ENCODE measurements around the gene ZNF385B.

Gene ZNF385B

DNA sequence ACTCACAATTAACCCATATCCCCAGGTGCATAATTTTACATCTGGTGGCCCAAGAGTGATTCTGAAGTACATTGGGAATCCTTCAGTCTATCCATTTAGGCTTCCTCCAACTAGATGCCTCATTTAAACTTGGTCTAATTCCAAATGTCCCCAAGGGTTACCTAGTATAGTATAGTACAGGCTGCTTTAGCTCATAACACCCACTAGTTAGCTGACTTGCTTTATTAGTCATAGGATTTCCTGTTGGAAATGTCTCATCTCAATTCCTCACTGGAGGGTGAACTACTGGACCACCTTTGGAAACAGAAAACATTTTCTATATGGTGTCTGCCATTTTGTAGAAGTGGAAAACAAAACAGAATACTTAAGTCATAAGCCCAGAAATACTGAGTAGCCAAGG, 394.3 kb downstream of the ZNF385B start:
- TF ChIP-seq FOXM1 (IDR thresholded peaks at IDR 0.05; ENCODE audit: borderline replicate concordance, low read depth) (no peak), EP300 (IDR thresholded peaks at IDR 0.05; ENCODE audit: borderline replicate concordance) (no peak), TEAD4 (IDR thresholded peaks at IDR 0.05) (no peak), YY1 (IDR thresholded peaks at IDR 0.05; ENCODE audit: low read depth) (no peak), TCF12 (IDR thresholded peaks at IDR 0.05; ENCODE audit: low read depth) (no peak), EGR1 (IDR thresholded peaks at IDR 0.05) (no peak), NFIC (IDR thresholded peaks at IDR 0.05) (no peak), CEBPB (IDR thresholded peaks at IDR 0.05) (no peak), ZBTB7A (IDR thresholded peaks at IDR 0.05; ENCODE audit: low read depth) (no peak), TAF1 (IDR thresholded peaks at IDR 0.05; ENCODE audit: low read depth) (no peak), RAD21 (IDR thresholded peaks at IDR 0.05; ENCODE audit: low read depth) (no peak), CREB1 (IDR thresholded peaks at IDR 0.05; ENCODE audit: low read depth) (no peak)
- TF ChIP-seq, protein P1, sequence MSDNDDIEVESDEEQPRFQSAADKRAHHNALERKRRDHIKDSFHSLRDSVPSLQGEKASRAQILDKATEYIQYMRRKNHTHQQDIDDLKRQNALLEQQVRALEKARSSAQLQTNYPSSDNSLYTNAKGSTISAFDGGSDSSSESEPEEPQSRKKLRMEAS (IDR thresholded peaks at IDR 0.05), result no peak
- TF ChIP-seq, protein P2, sequence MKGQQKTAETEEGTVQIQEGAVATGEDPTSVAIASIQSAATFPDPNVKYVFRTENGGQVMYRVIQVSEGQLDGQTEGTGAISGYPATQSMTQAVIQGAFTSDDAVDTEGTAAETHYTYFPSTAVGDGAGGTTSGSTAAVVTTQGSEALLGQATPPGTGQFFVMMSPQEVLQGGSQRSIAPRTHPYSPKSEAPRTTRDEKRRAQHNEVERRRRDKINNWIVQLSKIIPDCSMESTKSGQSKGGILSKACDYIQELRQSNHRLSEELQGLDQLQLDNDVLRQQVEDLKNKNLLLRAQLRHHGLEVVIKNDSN (IDR thresholded peaks at IDR 0.05), result no peak
- TF ChIP-seq, protein P3, sequence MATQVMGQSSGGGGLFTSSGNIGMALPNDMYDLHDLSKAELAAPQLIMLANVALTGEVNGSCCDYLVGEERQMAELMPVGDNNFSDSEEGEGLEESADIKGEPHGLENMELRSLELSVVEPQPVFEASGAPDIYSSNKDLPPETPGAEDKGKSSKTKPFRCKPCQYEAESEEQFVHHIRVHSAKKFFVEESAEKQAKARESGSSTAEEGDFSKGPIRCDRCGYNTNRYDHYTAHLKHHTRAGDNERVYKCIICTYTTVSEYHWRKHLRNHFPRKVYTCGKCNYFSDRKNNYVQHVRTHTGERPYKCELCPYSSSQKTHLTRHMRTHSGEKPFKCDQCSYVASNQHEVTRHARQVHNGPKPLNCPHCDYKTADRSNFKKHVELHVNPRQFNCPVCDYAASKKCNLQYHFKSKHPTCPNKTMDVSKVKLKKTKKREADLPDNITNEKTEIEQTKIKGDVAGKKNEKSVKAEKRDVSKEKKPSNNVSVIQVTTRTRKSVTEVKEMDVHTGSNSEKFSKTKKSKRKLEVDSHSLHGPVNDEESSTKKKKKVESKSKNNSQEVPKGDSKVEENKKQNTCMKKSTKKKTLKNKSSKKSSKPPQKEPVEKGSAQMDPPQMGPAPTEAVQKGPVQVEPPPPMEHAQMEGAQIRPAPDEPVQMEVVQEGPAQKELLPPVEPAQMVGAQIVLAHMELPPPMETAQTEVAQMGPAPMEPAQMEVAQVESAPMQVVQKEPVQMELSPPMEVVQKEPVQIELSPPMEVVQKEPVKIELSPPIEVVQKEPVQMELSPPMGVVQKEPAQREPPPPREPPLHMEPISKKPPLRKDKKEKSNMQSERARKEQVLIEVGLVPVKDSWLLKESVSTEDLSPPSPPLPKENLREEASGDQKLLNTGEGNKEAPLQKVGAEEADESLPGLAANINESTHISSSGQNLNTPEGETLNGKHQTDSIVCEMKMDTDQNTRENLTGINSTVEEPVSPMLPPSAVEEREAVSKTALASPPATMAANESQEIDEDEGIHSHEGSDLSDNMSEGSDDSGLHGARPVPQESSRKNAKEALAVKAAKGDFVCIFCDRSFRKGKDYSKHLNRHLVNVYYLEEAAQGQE (IDR thresholded peaks at IDR 0.05; ENCODE audit: low read depth), result no peak

DNA sequence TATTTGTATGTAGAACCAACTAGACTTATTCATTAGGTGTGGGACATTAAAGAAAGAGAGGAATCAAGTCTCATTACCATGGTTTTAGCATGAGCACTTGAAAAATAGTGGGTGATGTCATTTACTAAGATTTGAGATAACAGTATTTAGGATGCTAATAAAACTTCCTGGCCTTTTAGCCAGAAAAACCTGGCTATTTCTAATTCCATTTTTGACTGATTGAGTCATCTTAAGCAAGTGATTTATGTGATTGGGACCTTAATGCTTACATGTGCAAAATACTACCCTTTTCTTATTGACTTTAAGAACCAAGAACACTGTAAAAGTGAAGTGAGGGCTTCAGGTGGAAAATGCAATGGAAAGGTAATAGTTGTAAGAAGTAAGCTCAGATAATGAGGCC, 400.0 kb downstream of the ZNF385B start:
- TF ChIP-seq EP300 (IDR thresholded peaks at IDR 0.05; ENCODE audit: borderline replicate concordance) (no peak), TAF1 (IDR thresholded peaks at IDR 0.05; ENCODE audit: low read depth) (no peak), TCF12 (IDR thresholded peaks at IDR 0.05; ENCODE audit: low read depth) (no peak), RAD21 (IDR thresholded peaks at IDR 0.05; ENCODE audit: low read depth) (no peak), CREB1 (IDR thresholded peaks at IDR 0.05; ENCODE audit: low read depth) (no peak), YY1 (IDR thresholded peaks at IDR 0.05; ENCODE audit: low read depth) (no peak), EGR1 (IDR thresholded peaks at IDR 0.05) (no peak), CEBPB (IDR thresholded peaks at IDR 0.05) (no peak)
- TF ChIP-seq, protein P2 (IDR thresholded peaks at IDR 0.05), result no peak
- TF ChIP-seq, protein P3 (IDR thresholded peaks at IDR 0.05; ENCODE audit: low read depth), result no peak
- TF ChIP-seq, protein P1 (IDR thresholded peaks at IDR 0.05), result no peak

DNA sequence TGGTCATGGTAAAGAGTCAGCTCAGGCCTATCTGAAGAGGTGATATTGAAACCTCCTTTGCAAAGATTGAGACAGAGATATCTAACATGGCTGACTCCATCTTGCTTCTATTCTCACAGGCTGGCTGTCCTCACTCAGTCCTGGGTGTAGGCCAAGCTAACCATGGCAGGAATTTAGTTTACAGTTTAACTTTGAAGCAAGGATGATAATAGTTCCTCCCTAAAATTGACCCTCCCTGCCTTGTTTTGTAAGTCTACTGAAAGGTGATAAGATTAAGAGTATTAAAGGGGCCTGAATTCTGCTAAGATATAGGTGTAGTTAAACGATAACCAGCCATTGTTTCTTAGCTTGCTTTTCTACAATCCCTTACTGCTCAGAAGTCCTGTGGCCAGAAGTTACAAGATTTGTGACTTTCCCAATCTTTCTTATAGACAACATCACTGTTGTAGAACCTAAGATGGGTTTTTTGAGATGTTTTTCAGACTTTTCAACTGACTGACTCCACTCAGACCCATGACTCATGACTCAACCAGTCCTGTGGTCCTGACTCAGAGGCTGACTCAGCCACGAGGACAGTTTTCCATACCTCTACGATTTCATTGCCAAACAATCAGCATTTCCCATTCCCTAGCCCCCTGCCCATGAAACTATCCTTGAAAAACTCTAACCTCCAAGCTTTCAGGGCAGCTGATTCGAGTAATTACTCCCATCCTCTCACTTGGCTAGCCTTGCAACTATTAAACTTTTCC, 401.1 kb downstream of the ZNF385B start:
- TF ChIP-seq NFIC (IDR thresholded peaks at IDR 0.05) (peak; percentile 41; the same call in 1 of the 2 replicates), EP300 (IDR thresholded peaks at IDR 0.05; ENCODE audit: borderline replicate concordance) (0 out of 2 replicates have a peak, but pooled peaks have one; percentile 42), TCF12 (IDR thresholded peaks at IDR 0.05; ENCODE audit: low read depth) (0 out of 2 replicates have a peak, but pooled peaks have one; percentile 19), CEBPB (IDR thresholded peaks at IDR 0.05) (no peak)
- TF ChIP-seq, protein P2 (IDR thresholded peaks at IDR 0.05), result no peak

DNA sequence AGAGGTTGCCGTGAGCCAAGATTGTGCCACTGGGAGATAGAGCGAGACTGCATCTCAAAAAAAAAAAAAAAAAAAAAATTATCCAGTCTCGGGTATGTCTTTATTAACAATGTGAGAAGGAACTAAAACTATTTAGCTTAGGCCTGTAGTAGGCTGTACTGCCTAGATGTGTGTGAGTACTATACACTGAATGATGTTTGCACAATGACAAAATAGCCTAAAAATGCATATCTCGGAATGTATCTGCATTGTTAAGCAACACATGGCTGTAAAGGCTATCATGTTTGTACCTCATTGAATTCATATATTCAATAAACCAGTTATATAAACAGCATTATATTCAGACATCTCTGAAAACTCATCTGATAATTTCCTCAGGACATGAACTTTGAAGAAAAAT, 405.6 kb downstream of the ZNF385B start:
- TF ChIP-seq FOXM1 (IDR thresholded peaks at IDR 0.05; ENCODE audit: borderline replicate concordance, low read depth) (no peak), ZBTB7A (IDR thresholded peaks at IDR 0.05; ENCODE audit: low read depth) (no peak), TEAD4 (IDR thresholded peaks at IDR 0.05) (no peak), EP300 (IDR thresholded peaks at IDR 0.05; ENCODE audit: borderline replicate concordance) (no peak)

DNA sequence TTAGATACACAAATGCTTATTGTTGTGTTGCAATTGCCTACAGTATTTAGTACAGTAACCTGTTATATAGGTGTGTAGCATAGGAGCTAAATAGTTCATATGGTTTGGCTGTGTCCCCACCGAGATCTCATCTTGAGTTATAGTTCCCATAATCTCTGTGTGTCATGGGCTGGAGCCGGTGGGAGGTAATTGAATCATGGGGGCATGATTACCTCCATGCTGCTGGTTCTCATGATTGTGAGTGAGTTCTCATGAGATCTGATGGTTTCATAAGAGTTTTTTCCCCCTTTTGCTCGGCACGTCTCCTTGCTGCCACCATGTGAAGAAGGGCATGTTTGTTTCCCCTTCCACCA, 406.3 kb downstream of the ZNF385B start:
- TF ChIP-seq RAD21 (IDR thresholded peaks at IDR 0.05; ENCODE audit: low read depth), result no peak
- TF ChIP-seq, protein P3 (IDR thresholded peaks at IDR 0.05; ENCODE audit: low read depth), result no peak
- TF ChIP-seq, protein P1 (IDR thresholded peaks at IDR 0.05), result no peak
- TF ChIP-seq FOXM1 (IDR thresholded peaks at IDR 0.05; ENCODE audit: borderline replicate concordance, low read depth), result no peak
- no peak for TF ChIP-seq CEBPB (IDR thresholded peaks at IDR 0.05)
- TF ChIP-seq YY1 (IDR thresholded peaks at IDR 0.05; ENCODE audit: low read depth), result no peak
- TF ChIP-seq EP300 (IDR thresholded peaks at IDR 0.05; ENCODE audit: borderline replicate concordance), result no peak
- TF ChIP-seq, protein P2 (IDR thresholded peaks at IDR 0.05), result no peak
- no peak for TF ChIP-seq CREB1 (IDR thresholded peaks at IDR 0.05; ENCODE audit: low read depth)
- no peak for TF ChIP-seq EGR1 (IDR thresholded peaks at IDR 0.05)
- TF ChIP-seq ZBTB7A (IDR thresholded peaks at IDR 0.05; ENCODE audit: low read depth), result no peak
- TF ChIP-seq TAF1 (IDR thresholded peaks at IDR 0.05; ENCODE audit: low read depth), result no peak
- TF ChIP-seq TEAD4 (IDR thresholded peaks at IDR 0.05), result no peak
- no peak for TF ChIP-seq TCF12 (IDR thresholded peaks at IDR 0.05; ENCODE audit: low read depth)
- TF ChIP-seq NFIC (IDR thresholded peaks at IDR 0.05), result no peak

Measured in Ishikawa (cell line).